Measurements from ENCODE around the gene SPOCK2. TPM values are rescaled to one million over a fixed set of nuclear protein-coding genes. Genes with fewer than 3 reads are reported as not detected.
"Not testable (repeated sequence)": the region's sequence is repeated elsewhere in the genome, so short reads cannot be mapped to it uniquely, and the experiment has no call there.

Gene SPOCK2
- 0.79 TPM for total RNA-seq

GRCh38 chr10:72087969-72088888, at the start of gene SPOCK2:
SPOCK2 (minus strand) TSS chr10:72088551; CDS start chr10:72088328, 223 bp downstream.
- DNase-seq: no peak

- no peak for DNase-seq
Measured at GRCh38 chr10:72137583-72137982, 49.2 kb upstream of the SPOCK2 start.

- DNase-seq: not testable (repeated sequence)
Measured at GRCh38 chr10:72136225-72136624, 47.9 kb upstream of the SPOCK2 start.

GRCh38 chr10:72134785-72135767, 46.7 kb upstream of the SPOCK2 start:
- DNase-seq: no peak

GRCh38 chr10:72133517-72133916, 45.2 kb upstream of the SPOCK2 start:
- no peak for DNase-seq

- no peak for DNase-seq
Measured at GRCh38 chr10:72132854-72133253, 44.5 kb upstream of the SPOCK2 start.

GRCh38 chr10:72127571-72127970, 39.2 kb upstream of the SPOCK2 start:
- no peak for DNase-seq

GRCh38 chr10:72126872-72127232, 38.5 kb upstream of the SPOCK2 start:
- DNase-seq: no peak

- no peak for DNase-seq
Measured at GRCh38 chr10:72126184-72126871, 38.0 kb upstream of the SPOCK2 start.

- peak; percentile 85 for DNase-seq
Measured at GRCh38 chr10:72124989-72125388, 36.6 kb upstream of the SPOCK2 start.

GRCh38 chr10:72124381-72124780, 36.0 kb upstream of the SPOCK2 start:
- DNase-seq: no peak

- no peak for DNase-seq
Measured at GRCh38 chr10:72123616-72124015, 35.3 kb upstream of the SPOCK2 start.

GRCh38 chr10:72122221-72122620, 33.9 kb upstream of the SPOCK2 start:
- DNase-seq: no peak

- DNase-seq: no peak
Measured at GRCh38 chr10:72121389-72121788, 33.0 kb upstream of the SPOCK2 start.

GRCh38 chr10:72116372-72116771, 28.0 kb upstream of the SPOCK2 start:
- no peak for DNase-seq

GRCh38 chr10:72114706-72115450, 26.5 kb upstream of the SPOCK2 start:
- no peak for DNase-seq

GRCh38 chr10:72110673-72111401, 22.5 kb upstream of the SPOCK2 start:
- peak; percentile 76 for DNase-seq

- DNase-seq: no peak
Measured at GRCh38 chr10:72109636-72110157, 21.3 kb upstream of the SPOCK2 start.

- DNase-seq: no peak
Measured at GRCh38 chr10:72108830-72109635, 20.7 kb upstream of the SPOCK2 start.

- not testable (repeated sequence) for DNase-seq
Measured at GRCh38 chr10:72108004-72108370, 19.6 kb upstream of the SPOCK2 start.

Data from skin of body (tissue), 2 donors.